HEK293T (cell line): ENCODE measurements around the gene PAFAH1B2.

Experiments used
- ARNT ChIP-seq: fragments of 450-650 bp; IDR thresholded peaks from 2 replicates; pipeline ENCODE4 v1.6.1; 2017; ENCODE audit warnings: mild to moderate bottlenecking
- BHLHE40 ChIP-seq: fragments of 450-650 bp; IDR thresholded peaks from 2 replicates; pipeline ENCODE4 v1.6.1; 2016; ENCODE audit warnings: mild to moderate bottlenecking, moderate library complexity, borderline replicate concordance
- CTBP1 ChIP-seq: fragments of 450-650 bp; IDR thresholded peaks from 2 replicates; pipeline ENCODE4 v1.6.1; 2016; ENCODE audit warnings: borderline replicate concordance
- ELF4 ChIP-seq: fragments of 450-650 bp; IDR thresholded peaks from 2 replicates; pipeline ENCODE4 v1.6.1; 2017; ENCODE audit warnings: antibody characterized with exemption
- FOXA1 ChIP-seq: fragments of 450-650 bp; IDR thresholded peaks from 2 replicates; pipeline ENCODE4 v1.6.1; 2016; ENCODE audit warnings: mild to moderate bottlenecking
- FOXK2 ChIP-seq: fragments of 450-650 bp; IDR thresholded peaks from 2 replicates; pipeline ENCODE4 v1.6.1; 2016; ENCODE audit warnings: mild to moderate bottlenecking
- FOXM1 ChIP-seq: fragments of 450-650 bp; IDR thresholded peaks from 2 replicates; pipeline ENCODE4 v1.6.1; 2017; ENCODE audit warnings: mild to moderate bottlenecking, borderline replicate concordance
- LEF1 ChIP-seq: fragments of 450-650 bp; IDR thresholded peaks from 2 replicates; pipeline ENCODE4 v1.6.1; 2017; ENCODE audit warnings: mild to moderate bottlenecking, borderline replicate concordance
- SP1 ChIP-seq: fragments of 450-650 bp; IDR thresholded peaks from 2 replicates; pipeline ENCODE4 v1.6.1; 2017
- SUZ12 ChIP-seq: fragments of 450-650 bp; IDR thresholded peaks from 2 replicates; pipeline ENCODE4 v1.6.1; 2016; ENCODE audit warnings: mild to moderate bottlenecking
- TARDBP ChIP-seq: fragments of 450-650 bp; IDR thresholded peaks from 2 replicates; pipeline ENCODE4 v1.6.1; 2016
- ZNF384 ChIP-seq: fragments of 450-650 bp; IDR thresholded peaks from 2 replicates; pipeline ENCODE4 v1.6.1; 2016
- TF ChIP-seq, protein P1 (sequence below): fragments of 450-650 bp; IDR thresholded peaks from 2 replicates; pipeline ENCODE4 v1.6.1; 2016

DNA sequence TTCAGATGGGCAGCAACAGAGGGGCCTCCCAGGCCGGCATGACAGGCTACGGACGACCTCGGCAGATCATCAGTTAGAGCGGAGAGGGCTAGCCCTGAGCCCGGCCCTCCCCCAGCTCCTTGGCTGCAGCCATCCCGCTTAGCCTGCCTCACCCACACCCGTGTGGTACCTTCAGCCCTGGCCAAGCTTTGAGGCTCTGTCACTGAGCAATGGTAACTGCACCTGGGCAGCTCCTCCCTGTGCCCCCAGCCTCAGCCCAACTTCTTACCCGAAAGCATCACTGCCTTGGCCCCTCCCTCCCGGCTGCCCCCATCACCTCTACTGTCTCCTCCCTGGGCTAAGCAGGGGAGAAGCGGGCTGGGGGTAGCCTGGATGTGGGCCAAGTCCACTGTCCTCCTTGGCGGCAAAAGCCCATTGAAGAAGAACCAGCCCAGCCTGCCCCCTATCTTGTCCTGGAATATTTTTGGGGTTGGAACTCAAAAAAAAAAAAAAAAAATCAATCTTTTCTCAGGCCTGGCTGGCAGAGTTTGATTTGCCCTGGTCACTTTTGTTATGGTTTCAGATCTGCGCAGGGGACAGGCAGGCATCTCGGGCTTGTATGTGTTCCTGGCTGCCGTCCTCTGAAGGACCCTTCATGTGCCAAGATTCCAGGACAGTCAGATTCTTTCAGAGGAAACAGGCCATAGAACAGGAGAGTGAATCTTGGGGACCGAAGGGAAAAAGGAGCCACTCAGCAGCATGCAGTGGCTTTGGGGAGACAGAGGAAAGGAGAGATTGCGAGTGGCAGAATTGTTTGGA, 60.4 kb downstream of the PAFAH1B2 start:
- no peak for TF ChIP-seq ELF4
- TF ChIP-seq FOXA1, result no peak
- TF ChIP-seq LEF1, result no peak
- no peak for TF ChIP-seq ZNF384
- no peak for TF ChIP-seq TARDBP
- no peak for TF ChIP-seq ARNT
- no peak for TF ChIP-seq SUZ12
- TF ChIP-seq, protein P1, sequence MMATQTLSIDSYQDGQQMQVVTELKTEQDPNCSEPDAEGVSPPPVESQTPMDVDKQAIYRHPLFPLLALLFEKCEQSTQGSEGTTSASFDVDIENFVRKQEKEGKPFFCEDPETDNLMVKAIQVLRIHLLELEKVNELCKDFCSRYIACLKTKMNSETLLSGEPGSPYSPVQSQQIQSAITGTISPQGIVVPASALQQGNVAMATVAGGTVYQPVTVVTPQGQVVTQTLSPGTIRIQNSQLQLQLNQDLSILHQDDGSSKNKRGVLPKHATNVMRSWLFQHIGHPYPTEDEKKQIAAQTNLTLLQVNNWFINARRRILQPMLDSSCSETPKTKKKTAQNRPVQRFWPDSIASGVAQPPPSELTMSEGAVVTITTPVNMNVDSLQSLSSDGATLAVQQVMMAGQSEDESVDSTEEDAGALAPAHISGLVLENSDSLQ, result no peak
- no peak for TF ChIP-seq SP1
- TF ChIP-seq FOXK2, result no peak
- TF ChIP-seq FOXM1, result no peak
- no peak for TF ChIP-seq BHLHE40
- TF ChIP-seq CTBP1, result no peak
